Central memory CD8-positive, alpha-beta T cell (primary cell): Measurements from ENCODE around the gene KCNMA1.
"Not testable (repeated sequence)": the region's sequence is repeated elsewhere in the genome, so short reads cannot be mapped to it uniquely, and the experiment has no call there.

ENCODE experiments used
- ATAC-seq: fragments of 150-1000 bp; cut with Tn5 transposase; replicated peaks from 2 replicates; pipeline ENCODE4 v1.10.0; 2022; ENCODE audit warnings: mild to moderate bottlenecking, moderate FRiP score, moderate number of reproducible peaks; ENCODE audit not compliant: poor library complexity, severe bottlenecking; ENCODE audit errors: extremely low read depth
- DNase-seq, 2 donors: peaks; one replicate each; pipeline ENCODE4 v3.0.0; 2021; ENCODE audit warnings: low spot score in 2 of 2
- H3K27ac Mint-ChIP-seq: one replicate; pipeline ENCODE4 v1.8.0; 2022; ENCODE audit warnings: low read depth, mild to moderate bottlenecking, moderate library complexity, mixed read lengths
- H3K27me3 Mint-ChIP-seq: one replicate; pipeline ENCODE4 v1.8.0; 2022; ENCODE audit warnings: mixed read lengths
- H3K36me3 Mint-ChIP-seq: one replicate; pipeline ENCODE4 v1.8.0; 2022; ENCODE audit warnings: mild to moderate bottlenecking, moderate library complexity, mixed read lengths; ENCODE audit not compliant: insufficient read depth
- H3K4me1 Mint-ChIP-seq: one replicate; pipeline ENCODE4 v1.8.0; 2022; ENCODE audit warnings: mixed read lengths
- H3K4me3 Mint-ChIP-seq: one replicate; pipeline ENCODE4 v1.8.0; 2022; ENCODE audit warnings: mild to moderate bottlenecking, moderate library complexity, mixed read lengths
- H3K9me3 Mint-ChIP-seq: one replicate; pipeline ENCODE4 v1.8.0; 2022; ENCODE audit warnings: mixed read lengths

KCNMA1 gene

DNA sequence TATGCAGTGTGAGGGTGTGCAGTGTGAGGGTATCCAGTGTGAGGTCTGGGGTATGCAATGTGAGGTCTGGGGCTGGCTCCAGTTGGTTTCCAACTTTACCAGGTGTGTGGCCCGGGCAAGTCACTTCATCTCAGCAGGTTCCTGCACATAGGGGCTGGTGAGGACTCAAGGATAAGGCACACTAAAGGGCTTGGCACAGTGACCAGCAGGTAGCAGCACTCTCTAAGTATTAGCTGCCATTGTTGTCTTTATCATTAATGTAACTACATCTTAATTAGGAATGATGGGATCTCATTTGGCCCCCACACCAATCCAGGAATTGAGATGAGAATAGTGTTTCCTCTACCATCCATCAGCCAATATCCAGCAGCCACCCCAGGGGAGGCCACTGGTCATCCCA is 117.3 kb downstream of the KCNMA1 start:
- no peak for ATAC-seq
- no peak overlapping the region for H3K27ac Mint-ChIP-seq
- H3K9me3 Mint-ChIP-seq = no peaks in the 10 kb centered on the region
- H3K4me1 Mint-ChIP-seq = no peaks in the 10 kb centered on the region
- no peak overlapping the region for H3K4me3 Mint-ChIP-seq
- H3K27me3 Mint-ChIP-seq = peaks cover 48% of the 10 kb centered on the region
- DNase-seq = no peak
- H3K36me3 Mint-ChIP-seq = no peaks in the 10 kb centered on the region

DNA sequence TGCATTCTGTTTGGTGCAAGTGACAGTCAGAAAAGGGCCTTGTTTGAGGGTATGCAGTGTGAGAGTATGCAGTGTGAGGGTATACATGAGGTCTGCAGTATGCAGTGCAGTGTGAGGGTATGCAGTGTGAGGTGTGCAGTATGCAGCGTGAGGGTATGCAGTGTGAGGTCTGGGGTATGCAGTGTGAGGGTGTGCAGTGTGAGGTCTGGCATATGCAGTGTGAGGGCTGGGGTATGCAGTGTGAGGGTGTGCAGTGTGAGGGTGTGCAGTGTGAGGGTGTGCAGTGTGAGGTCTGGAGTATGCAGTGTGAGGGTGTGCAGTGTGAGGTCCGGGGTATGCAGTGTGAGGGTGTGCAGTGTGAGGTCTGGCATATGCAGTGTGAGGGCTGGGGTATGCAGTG is 117.8 kb downstream of the KCNMA1 start:
- DNase-seq, H3K27ac Mint-ChIP-seq, H3K36me3 Mint-ChIP-seq, ATAC-seq, H3K9me3 Mint-ChIP-seq, H3K4me1 Mint-ChIP-seq, H3K4me3 Mint-ChIP-seq: not testable (repeated sequence)
- H3K27me3 Mint-ChIP-seq = peaks cover 49% of the 10 kb centered on the region

DNA sequence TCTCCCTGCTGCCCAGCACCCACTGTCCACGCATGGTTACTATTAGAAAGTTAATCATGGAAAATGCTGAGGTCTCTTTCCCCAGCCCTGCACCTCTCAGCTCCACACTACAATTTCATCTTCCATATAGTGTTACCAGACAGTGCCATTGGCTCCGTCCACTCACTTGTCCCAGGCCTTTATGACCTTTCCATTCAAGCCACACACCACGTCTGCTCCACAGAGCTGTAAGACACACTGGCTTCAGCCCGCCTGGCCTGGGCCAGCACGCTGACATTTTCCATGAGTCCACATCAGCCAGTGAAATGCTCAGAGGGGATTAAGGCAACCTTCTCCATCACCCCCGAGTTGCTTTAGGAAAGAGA is 118.7 kb downstream of the KCNMA1 start:
- Mint-ChIP-seq H3K4me3 (no peak overlapping the region), H3K9me3 (no peaks in the 10 kb centered on the region), H3K36me3 (no peaks in the 10 kb centered on the region), H3K27ac (no peak overlapping the region), H3K27me3 (peaks cover 46% of the 10 kb centered on the region), H3K4me1 (no peaks in the 10 kb centered on the region)
- no peak for ATAC-seq
- no peak for DNase-seq

DNA sequence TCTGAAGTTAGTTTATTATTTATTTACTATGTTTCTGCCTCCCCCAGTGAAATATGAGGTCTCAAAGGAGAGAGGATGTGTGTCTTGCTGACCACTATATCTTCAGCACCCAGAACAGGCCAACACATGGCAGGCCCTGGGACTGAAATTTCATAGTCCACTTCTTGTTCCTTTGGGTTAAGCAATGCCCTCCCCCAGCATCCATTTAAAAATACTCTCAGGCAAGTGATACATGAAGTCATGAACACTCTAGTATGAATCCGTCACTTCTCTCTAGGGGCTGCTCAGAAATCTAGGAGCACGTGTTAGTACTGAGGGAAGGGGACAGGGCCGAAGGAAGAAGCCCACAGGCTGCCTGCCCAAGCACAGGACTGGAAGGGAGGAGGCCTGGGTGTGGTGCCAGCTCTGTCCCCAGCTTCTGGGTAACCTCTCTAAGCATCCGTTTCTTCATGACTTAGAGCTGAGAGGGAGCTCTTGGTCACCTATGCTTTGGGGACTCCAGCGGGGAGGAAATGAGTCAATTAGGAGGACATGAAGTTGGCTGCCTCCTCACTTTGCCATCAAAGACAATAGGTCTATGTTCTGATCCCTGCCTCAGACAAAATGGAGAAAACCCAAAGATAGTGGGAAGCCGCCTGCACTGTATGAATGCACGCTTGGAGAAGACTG is 119.2 kb downstream of the KCNMA1 start:
- ATAC-seq (no peak), DNase-seq (no peak)
- H3K36me3 Mint-ChIP-seq = no peaks in the 10 kb centered on the region
- no peak overlapping the region for H3K27ac Mint-ChIP-seq
- no peaks in the 10 kb centered on the region for H3K9me3 Mint-ChIP-seq
- H3K4me3 Mint-ChIP-seq = no peak overlapping the region
- peaks cover 46% of the 10 kb centered on the region for H3K27me3 Mint-ChIP-seq
- no peaks in the 10 kb centered on the region for H3K4me1 Mint-ChIP-seq

DNA sequence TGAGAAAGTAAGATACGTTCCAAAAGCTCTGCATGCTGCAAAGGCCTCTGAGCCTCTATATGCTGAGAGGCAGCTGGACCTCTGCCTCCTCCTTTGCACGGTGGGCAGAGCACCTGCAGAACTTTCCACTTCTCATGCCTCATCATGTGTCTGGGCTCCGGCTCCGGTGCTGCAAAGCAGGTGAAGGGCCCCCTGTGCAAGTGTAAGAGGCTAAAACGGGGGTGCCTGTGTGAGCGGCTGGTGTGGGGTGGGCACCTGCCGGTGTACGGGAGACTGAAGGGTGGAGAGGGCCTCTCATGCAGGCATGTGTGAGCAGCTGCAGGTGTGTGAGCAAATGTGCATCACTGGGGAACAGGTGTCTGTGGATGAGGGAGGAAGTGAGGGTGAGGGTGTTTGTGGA is 121.0 kb downstream of the KCNMA1 start:
- Mint-ChIP-seq H3K27ac (no peak overlapping the region), H3K27me3 (peaks cover 36% of the 10 kb centered on the region), H3K4me1 (no peaks in the 10 kb centered on the region), H3K4me3 (no peak overlapping the region), H3K9me3 (no peaks in the 10 kb centered on the region), H3K36me3 (no peaks in the 10 kb centered on the region)
- DNase-seq (no peak), ATAC-seq (no peak)

DNA sequence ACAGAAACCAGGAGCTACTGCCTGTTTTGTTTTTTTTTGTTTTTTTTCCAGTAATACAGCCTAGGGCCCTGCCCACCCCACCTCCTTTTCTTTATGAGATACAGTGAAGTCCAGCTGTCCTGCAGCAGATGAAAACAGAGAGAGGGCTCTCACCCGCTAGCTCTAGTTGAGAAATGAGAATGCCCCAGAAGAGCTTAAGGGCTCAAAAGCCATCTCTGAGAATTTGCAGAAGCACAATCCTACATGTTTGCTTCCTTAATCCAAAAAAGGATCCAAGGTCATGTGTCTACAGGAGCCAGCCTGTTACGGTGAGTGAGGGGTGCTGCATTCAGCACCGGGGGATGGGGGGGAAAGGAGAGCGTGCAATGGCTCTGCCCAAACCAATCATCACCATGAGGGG is 122.7 kb downstream of the KCNMA1 start:
- no peak overlapping the region for H3K27ac Mint-ChIP-seq
- no peak for ATAC-seq
- no peak for DNase-seq
- no peaks in the 10 kb centered on the region for H3K9me3 Mint-ChIP-seq
- H3K36me3 Mint-ChIP-seq = no peaks in the 10 kb centered on the region
- peaks cover 26% of the 10 kb centered on the region for H3K27me3 Mint-ChIP-seq
- no peak overlapping the region for H3K4me3 Mint-ChIP-seq
- H3K4me1 Mint-ChIP-seq = no peaks in the 10 kb centered on the region

DNA sequence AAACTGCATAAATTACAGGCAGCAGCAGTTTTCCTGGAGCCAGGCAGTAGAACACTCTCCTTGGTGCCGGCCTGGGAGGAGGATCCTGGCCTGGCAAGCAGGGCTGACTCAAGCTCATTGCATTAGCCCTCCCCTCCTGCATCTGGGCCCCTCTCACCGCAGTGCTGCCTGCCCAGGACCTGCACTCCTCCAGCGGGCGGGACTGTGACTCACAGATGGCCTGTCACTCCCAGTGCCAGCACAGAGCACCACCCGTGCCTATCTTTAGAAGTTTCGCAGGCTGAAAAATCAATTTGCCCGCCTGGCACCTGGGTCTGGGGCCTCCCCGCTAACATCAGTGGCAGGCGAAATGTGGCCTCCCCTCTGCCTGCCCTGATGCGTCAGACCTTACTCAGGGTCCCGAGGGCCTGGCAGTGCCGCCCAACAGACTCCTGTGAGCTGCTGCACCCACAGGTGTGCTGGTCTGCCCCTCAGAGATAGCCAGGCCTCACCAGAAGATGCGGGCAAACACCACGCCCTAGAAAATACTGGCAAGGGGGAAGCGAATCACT is 123.8 kb downstream of the KCNMA1 start:
- no peak overlapping the region for H3K27ac Mint-ChIP-seq
- ATAC-seq = no peak
- H3K4me3 Mint-ChIP-seq = no peak overlapping the region

DNA sequence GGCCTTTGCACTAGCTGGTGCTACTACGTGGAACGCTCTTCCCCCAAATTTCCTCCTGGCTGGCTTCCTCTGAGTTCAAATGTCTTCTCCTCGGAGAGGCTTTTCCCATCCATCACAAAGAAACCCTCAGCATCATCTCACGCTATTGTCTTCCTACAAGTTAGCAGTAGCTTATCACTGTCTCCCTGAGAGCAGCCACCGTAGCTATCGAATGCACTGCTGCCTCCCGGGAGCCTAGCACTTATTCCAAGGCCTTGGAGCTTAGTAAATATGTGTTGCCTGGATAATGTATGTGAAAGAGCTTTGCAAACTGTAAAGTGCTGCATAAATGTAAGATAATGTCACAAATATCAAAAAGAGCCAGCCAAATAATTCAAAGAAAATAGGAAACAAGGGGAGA is 124.4 kb downstream of the KCNMA1 start:
- H3K9me3 Mint-ChIP-seq = no peaks in the 10 kb centered on the region
- H3K27me3 Mint-ChIP-seq = peaks cover 38% of the 10 kb centered on the region
- no peak overlapping the region for H3K4me3 Mint-ChIP-seq
- no peaks in the 10 kb centered on the region for H3K4me1 Mint-ChIP-seq
- no peaks in the 10 kb centered on the region for H3K36me3 Mint-ChIP-seq
- ATAC-seq = no peak
- H3K27ac Mint-ChIP-seq = no peak overlapping the region
- no peak for DNase-seq

More for the DNA sequence above, 123.8 kb downstream of the KCNMA1 start:
- H3K36me3 Mint-ChIP-seq = no peaks in the 10 kb centered on the region
- no peak for DNase-seq
- H3K4me1 Mint-ChIP-seq = no peaks in the 10 kb centered on the region
- H3K9me3 Mint-ChIP-seq = no peaks in the 10 kb centered on the region
- peaks cover 31% of the 10 kb centered on the region for H3K27me3 Mint-ChIP-seq

DNA sequence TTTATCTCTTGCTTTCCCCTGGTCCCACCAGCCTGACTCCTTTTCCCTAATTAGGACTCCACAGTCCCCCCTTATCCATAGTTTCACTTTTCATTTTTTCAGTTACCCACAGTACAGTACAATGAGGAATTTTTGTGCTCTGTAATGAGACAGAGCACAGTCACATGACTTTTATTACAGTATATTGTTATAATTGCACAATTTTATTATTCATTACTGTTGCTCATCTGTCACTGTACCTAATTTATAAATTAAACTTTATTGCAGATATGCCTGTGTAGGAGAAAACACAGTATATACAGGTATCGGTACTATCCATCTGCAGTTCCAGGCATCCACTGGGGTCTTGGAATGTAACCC is 125.4 kb downstream of the KCNMA1 start:
- no peaks in the 10 kb centered on the region for H3K9me3 Mint-ChIP-seq

DNA sequence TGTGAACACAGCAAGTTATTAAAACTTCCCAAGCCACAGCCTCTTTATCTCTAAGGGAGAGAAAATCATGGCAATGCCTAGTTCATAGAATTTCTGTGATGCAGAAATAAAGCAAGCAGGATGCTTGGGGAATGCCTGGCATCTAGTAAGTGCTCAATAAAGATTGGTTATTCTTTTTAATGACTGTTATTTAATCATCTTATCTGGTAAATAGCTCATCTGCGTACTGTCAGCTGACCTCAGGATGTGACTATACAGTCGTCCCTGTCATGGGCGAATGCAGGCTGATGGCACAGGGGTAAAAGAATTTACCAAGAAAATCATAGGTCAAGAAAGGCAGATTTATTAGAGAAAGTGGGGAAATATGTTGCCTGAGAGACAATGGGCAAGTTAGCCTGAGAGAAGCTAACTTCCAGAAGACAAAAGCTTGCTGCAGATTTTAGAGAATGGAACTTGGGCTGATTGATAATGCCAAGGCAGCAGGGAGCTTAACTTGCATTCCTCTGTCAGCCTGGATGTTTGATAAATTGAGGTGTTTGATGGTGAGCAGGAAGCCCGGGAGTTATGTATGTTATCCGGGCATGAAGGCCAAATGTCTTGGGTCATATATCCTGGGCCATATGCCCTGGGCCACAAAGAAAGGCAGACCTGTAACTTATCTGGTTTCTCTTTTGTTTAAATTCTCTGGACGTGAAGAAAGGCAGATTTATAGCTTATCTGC is 126.0 kb downstream of the KCNMA1 start:
- Mint-ChIP-seq H3K4me3 (no peak overlapping the region), H3K27me3 (peaks cover 38% of the 10 kb centered on the region), H3K36me3 (no peaks in the 10 kb centered on the region), H3K4me1 (no peaks in the 10 kb centered on the region), H3K27ac (no peak overlapping the region), H3K9me3 (no peaks in the 10 kb centered on the region)
- ATAC-seq (no peak), DNase-seq (no peak)

More for the DNA sequence above, 125.4 kb downstream of the KCNMA1 start:
- Mint-ChIP-seq H3K36me3 (no peaks in the 10 kb centered on the region), H3K4me1 (no peaks in the 10 kb centered on the region), H3K27ac (no peak overlapping the region), H3K4me3 (no peak overlapping the region), H3K27me3 (peaks cover 39% of the 10 kb centered on the region)
- DNase-seq (no peak), ATAC-seq (no peak)

DNA sequence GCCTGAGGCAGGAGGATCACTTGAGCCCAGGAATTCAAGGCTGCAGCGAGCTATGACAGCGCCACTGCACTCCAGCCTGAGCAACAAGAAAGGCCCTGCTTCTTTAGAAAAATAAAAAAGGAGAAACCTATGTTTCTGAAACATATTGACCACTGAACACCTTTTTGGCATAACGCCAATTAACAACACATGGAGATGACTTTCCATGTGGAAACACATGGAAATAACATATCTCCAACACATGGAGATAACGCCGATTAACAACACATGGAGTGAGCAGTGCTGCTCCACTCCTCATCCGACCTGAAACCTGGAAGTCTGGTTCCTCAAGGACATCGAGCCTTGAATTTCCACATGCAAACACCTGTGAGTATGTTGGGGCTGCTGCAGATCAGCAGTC is 126.9 kb downstream of the KCNMA1 start:
- DNase-seq (no peak), ATAC-seq (no peak)
- peaks cover 3% of the 10 kb centered on the region for H3K36me3 Mint-ChIP-seq
- no peak overlapping the region for H3K27ac Mint-ChIP-seq
- H3K9me3 Mint-ChIP-seq = no peaks in the 10 kb centered on the region
- H3K4me3 Mint-ChIP-seq = no peak overlapping the region
- no peaks in the 10 kb centered on the region for H3K4me1 Mint-ChIP-seq
- peaks cover 28% of the 10 kb centered on the region for H3K27me3 Mint-ChIP-seq

DNA sequence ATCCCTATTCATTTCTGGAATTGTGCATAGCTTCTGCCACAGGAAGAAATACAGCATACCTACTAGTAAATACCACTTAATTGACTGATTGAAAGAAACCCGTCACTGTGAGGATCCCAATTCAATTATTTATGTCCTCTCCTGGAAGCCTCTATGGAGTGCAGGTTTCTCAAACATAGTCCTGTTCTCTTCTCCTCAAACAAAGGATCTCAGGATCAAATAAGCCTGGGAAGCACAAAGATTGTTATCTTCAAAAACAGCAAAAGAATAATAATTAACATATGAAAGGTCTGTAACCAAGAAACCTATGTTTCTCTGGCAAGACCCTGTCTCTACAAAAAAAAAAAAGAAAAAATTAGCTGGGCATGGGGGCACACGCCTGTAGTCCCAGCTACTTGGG is 127.3 kb downstream of the KCNMA1 start:
- no peaks in the 10 kb centered on the region for H3K4me1 Mint-ChIP-seq
- ATAC-seq (no peak), DNase-seq (no peak)
- no peak overlapping the region for H3K4me3 Mint-ChIP-seq
- H3K27ac Mint-ChIP-seq = no peak overlapping the region
- H3K36me3 Mint-ChIP-seq = peaks cover 3% of the 10 kb centered on the region
- H3K27me3 Mint-ChIP-seq = peaks cover 24% of the 10 kb centered on the region
- H3K9me3 Mint-ChIP-seq = no peaks in the 10 kb centered on the region

DNA sequence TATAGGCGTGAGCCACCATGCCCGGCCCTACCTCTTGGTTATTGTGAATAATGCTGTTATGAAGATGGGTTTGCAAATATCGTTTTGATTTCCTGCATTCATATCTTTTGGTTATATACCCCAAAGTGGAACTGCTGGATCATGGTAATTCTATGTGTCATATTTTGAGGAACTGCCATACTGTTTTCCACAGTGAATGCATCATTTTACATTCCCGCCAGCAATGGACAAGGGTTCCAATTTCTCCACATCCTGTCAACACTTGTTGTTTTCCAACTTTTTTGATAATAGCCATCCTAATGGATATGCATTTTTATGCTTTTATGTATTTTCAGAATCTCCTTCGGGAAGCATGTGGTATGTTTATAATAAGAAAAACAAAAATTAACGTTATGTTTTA is 128.2 kb downstream of the KCNMA1 start:
- Mint-ChIP-seq H3K4me1 (no peaks in the 10 kb centered on the region), H3K9me3 (no peaks in the 10 kb centered on the region), H3K27ac (no peak overlapping the region), H3K36me3 (peaks cover 3% of the 10 kb centered on the region), H3K27me3 (peaks cover 24% of the 10 kb centered on the region), H3K4me3 (no peak overlapping the region)
- DNase-seq (no peak), ATAC-seq (no peak)
